Vagina (tissue), 2 donors: ENCODE measurements around the gene GYG2. TPM values are rescaled to one million over a fixed set of nuclear protein-coding genes. Genes with fewer than 3 reads are reported as not detected.
"Not testable (repeated sequence)": the region's sequence is repeated elsewhere in the genome, so short reads cannot be mapped to it uniquely, and the experiment has no call there.

Source experiments
- DNase-seq, 2 donors: peaks; one replicate each; pipeline ENCODE4 v3.0.0-alpha.2; 2017; ENCODE audit errors: extremely low spot score in 2 of 2
- H3K27ac ChIP-seq: fragments of 200-600 bp; sonication (generic); one replicate; pipeline ENCODE4 v1.5.1; 2019
- H3K27me3 ChIP-seq: fragments of 200-600 bp; sonication (generic); one replicate; pipeline ENCODE4 v1.5.1; 2019
- H3K36me3 ChIP-seq, 2 donors: fragments of 200-600 bp; sonication (generic); one replicate each; pipeline ENCODE4 v1.5.1; 2017 to 2019
- H3K4me1 ChIP-seq: fragments of 200-600 bp; sonication (generic); one replicate; pipeline ENCODE4 v1.5.1; 2019
- H3K4me3 ChIP-seq, 2 donors: fragments of 200-600 bp; sonication (generic); 1 replicate in 1 of 2; 2 replicates in 1 of 2; pipeline ENCODE4 v1.5.1; 2016 to 2019
- H3K9me3 ChIP-seq: fragments of 200-600 bp; sonication (generic); one replicate; pipeline ENCODE4 v1.5.1; 2019
- CTCF ChIP-seq, 3 experiments: fragments of 450-650 bp in 2 of 3; fragments of 200-600 bp in 1 of 3; sonication (generic) in 1 of 3; IDR thresholded peaks; one replicate each; pipeline ENCODE4 v1.5.1; 2017 to 2019; ENCODE audit warnings: antibody characterized with exemption in 3 of 3, mild to moderate bottlenecking in 2 of 3, moderate library complexity in 2 of 3
- POLR2A ChIP-seq, 2 donors: fragments of 450-650 bp; IDR thresholded peaks; one replicate each; pipeline ENCODE4 v1.6.1; 2017; ENCODE audit warnings: antibody characterized with exemption in 2 of 2, mild to moderate bottlenecking in 2 of 2, moderate library complexity in 2 of 2
- POLR2AphosphoS5 ChIP-seq, 2 donors: sonication (generic); formaldehyde crosslinking; IDR thresholded peaks; one replicate each; pipeline ENCODE4 v1.9.0; 2017; ENCODE audit warnings: antibody characterized with exemption in 2 of 2, mild to moderate bottlenecking in 2 of 2, low read depth in 1 of 2; ENCODE audit not compliant: insufficient read depth in 1 of 2
- intact Hi-C: fragments of 100-400 bp; cut with DNase I; formaldehyde crosslinking; loops from one replicate; pipeline ENCODE4 v1.15.1; 2023
- total RNA-seq: library from RNA; depleted of rRNA; stranded (reverse); fragments of >200 nt; gene quantifications from one replicate; pipeline ENCODE4 v1.2.3, GENCODE V29; 2016

GYG2 gene
- total RNA-seq, 1 donor from 2014 or later = 15.7 TPM

- intact Hi-C loops = no loop called here
- Histone ChIP-seq H3K36me3 (no peaks in the 10 kb centered on the region), H3K27ac (no peak overlapping the region), H3K27me3 (no peaks in the 10 kb centered on the region), H3K4me3 (no peak overlapping the region), H3K4me1 (peaks cover 44% of the 10 kb centered on the region), H3K9me3 (no peaks in the 10 kb centered on the region)
- DNase-seq = no peak
- no peak for TF ChIP-seq POLR2AphosphoS5 (IDR thresholded peaks at IDR 0.05; ENCODE audit: insufficient read depth in 1 of 2, low read depth in 1 of 2)
- no peak for TF ChIP-seq CTCF (IDR thresholded peaks at IDR 0.05)
- TF ChIP-seq POLR2A (IDR thresholded peaks at IDR 0.05) = no peak
Observed at GRCh38 chrX:2897311-2897689, 68.6 kb downstream of the GYG2 start.

GRCh38 chrX:2897690-2898623 is 69.2 kb downstream of the GYG2 start:
- H3K9me3 ChIP-seq = not testable (repeated sequence)

DNA sequence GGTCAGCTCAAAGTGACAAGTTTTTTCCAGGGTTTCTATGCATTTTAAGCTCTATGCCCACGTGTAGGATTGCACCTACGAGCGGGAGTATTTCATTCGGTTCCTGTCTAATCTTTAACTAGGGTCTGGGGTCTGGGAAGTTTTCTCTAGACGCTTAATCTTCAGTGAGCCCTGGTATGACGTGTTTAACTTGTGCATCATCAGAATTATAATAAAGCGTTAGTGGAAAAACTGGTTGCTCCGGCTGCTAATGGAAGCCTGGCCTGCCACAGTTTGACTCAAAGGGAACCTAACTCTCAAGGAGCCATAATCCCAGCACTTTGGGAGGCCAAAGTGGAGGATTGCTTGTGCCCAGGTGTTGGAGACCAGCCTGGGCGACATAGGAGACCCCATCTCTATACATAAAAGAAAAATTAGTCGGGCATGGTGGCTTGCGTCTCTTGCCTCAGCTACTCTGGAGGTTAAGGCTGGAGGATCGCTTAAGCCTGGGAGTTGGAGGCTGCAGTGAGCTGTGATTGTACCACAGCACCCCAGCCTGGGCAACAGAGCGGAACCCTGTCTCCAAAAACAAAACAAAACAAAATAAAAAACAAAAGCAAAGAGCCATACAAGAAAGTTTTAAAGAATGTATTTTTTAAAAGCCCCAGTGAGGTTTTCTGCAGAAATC is 70.2 kb downstream of the GYG2 start:
- intact Hi-C loops = no loop called here
- Histone ChIP-seq H3K27me3 (no peaks in the 10 kb centered on the region), H3K9me3 (peaks cover 5% of the 10 kb centered on the region), H3K27ac (no peak overlapping the region), H3K4me3 (no peak overlapping the region), H3K4me1 (peaks cover 44% of the 10 kb centered on the region), H3K36me3 (no peaks in the 10 kb centered on the region)
- no peak for TF ChIP-seq CTCF (IDR thresholded peaks at IDR 0.05)
- no peak for TF ChIP-seq POLR2AphosphoS5 (IDR thresholded peaks at IDR 0.05; ENCODE audit: insufficient read depth in 1 of 2, low read depth in 1 of 2)
- no peak for TF ChIP-seq POLR2A (IDR thresholded peaks at IDR 0.05)
- DNase-seq = no peak

More at GRCh38 chrX:2897690-2898623, 69.2 kb downstream of the GYG2 start:
- DNase-seq, H3K27ac ChIP-seq, intact Hi-C loops, H3K4me3 ChIP-seq, H3K27me3 ChIP-seq, H3K36me3 ChIP-seq: not testable (repeated sequence)
- H3K4me1 ChIP-seq = peaks cover 44% of the 10 kb centered on the region

DNA sequence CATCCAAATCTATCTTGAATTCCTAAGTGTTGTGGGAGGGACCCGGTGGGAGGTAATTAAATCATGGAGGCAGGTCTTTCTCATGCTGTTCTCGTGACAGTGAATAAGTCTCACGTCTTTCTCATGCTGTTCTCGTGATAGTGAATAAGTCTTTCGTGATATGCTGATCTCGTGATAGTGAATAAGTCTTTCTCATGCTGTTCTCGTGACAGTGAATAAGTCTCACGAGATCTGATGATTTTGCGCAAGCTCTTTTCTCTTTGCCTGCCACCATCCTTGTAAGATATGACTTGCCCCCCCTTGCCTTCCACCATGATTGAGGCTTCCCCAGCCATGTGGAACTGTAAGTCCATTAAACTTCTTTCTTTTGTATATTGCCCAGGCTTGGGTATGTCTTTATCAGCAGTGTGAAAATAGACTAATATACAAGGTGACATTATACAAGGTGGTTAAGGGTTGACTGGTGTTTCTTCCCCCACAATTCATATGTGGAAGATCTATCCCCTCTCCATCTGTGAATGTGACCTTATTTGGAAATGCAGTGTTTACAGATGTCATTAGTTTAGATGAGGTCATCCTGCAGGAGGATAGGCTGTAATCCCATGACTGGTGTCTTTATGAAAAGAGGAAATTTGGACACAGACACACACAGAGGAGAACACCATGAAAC is 72.8 kb downstream of the GYG2 start:
- no peaks in the 10 kb centered on the region for H3K36me3 ChIP-seq
- H3K27ac ChIP-seq = no peak overlapping the region
- intact Hi-C loops = no loop called here
- no peaks in the 10 kb centered on the region for H3K27me3 ChIP-seq
- TF ChIP-seq POLR2AphosphoS5 (IDR thresholded peaks at IDR 0.05; ENCODE audit: insufficient read depth in 1 of 2, low read depth in 1 of 2) = no peak
- TF ChIP-seq CTCF (IDR thresholded peaks at IDR 0.05) = no peak
- TF ChIP-seq POLR2A (IDR thresholded peaks at IDR 0.05) = no peak
- no peak for DNase-seq
- H3K4me1 ChIP-seq = peaks cover 21% of the 10 kb centered on the region
- H3K4me3 ChIP-seq = no peak overlapping the region
- H3K9me3 ChIP-seq = peaks cover 5% of the 10 kb centered on the region

- Histone ChIP-seq H3K4me1 (peaks cover 9% of the 10 kb centered on the region), H3K27ac (no peak overlapping the region), H3K4me3 (no peak overlapping the region), H3K9me3 (peaks cover 5% of the 10 kb centered on the region), H3K36me3 (peaks cover 0 to 5% of the 10 kb centered on the region in 2 donors), H3K27me3 (no peaks in the 10 kb centered on the region)
- DNase-seq = no peak
- TF ChIP-seq POLR2A (IDR thresholded peaks at IDR 0.05) (no peak), POLR2AphosphoS5 (IDR thresholded peaks at IDR 0.05; ENCODE audit: insufficient read depth in 1 of 2, low read depth in 1 of 2) (no peak), CTCF (IDR thresholded peaks at IDR 0.05) (no peak)
- intact Hi-C loops = no loop called here
Observed at GRCh38 chrX:2902841-2903240, 74.1 kb downstream of the GYG2 start.
